WTC11 (cell line): ENCODE measurements around the gene HEYL.
"Not testable (repeated sequence)": the region's sequence is repeated elsewhere in the genome, so short reads cannot be mapped to it uniquely, and the experiment has no call there.

ENCODE experiments used
- ATF6 ChIP-seq: sonication (generic); formaldehyde crosslinking; IDR thresholded peaks from 2 replicates; pipeline ENCODE4 v1.8.1; 2023; ENCODE audit warnings: mild to moderate bottlenecking, missing genetic modification reagents
- CREB1 ChIP-seq: sonication (generic); formaldehyde crosslinking; IDR thresholded peaks from 2 replicates; pipeline ENCODE4 v1.8.0; 2023; ENCODE audit warnings: mild to moderate bottlenecking, missing genetic modification reagents
- CTCF ChIP-seq: fragments of 200-600 bp; IDR thresholded peaks from 2 replicates; pipeline ENCODE4 v1.8.0; 2022; ENCODE audit warnings: antibody characterized with exemption
- ESRRA ChIP-seq: sonication (generic); formaldehyde crosslinking; IDR thresholded peaks from 2 replicates; pipeline ENCODE4 v1.8.1; 2022; ENCODE audit warnings: mild to moderate bottlenecking, missing genetic modification reagents, borderline replicate concordance
- ETV6 ChIP-seq: sonication (generic); formaldehyde crosslinking; IDR thresholded peaks from 2 replicates; pipeline ENCODE4 v1.8.1; 2022; ENCODE audit warnings: mild to moderate bottlenecking, missing genetic modification reagents
- FOXP1 ChIP-seq: sonication (generic); formaldehyde crosslinking; IDR thresholded peaks from 2 replicates; pipeline ENCODE4 v1.8.0; 2022; ENCODE audit warnings: missing genetic modification reagents, mild to moderate bottlenecking, moderate library complexity, borderline replicate concordance
- JUN ChIP-seq: sonication (generic); formaldehyde crosslinking; IDR thresholded peaks from 2 replicates; pipeline ENCODE4 v1.8.0; 2023; ENCODE audit warnings: mild to moderate bottlenecking, missing genetic modification reagents
- MAX ChIP-seq: sonication (generic); formaldehyde crosslinking; IDR thresholded peaks from 2 replicates; pipeline ENCODE4 v1.8.0; 2022; ENCODE audit warnings: mild to moderate bottlenecking, missing genetic modification reagents
- NR1H2 ChIP-seq: sonication (generic); formaldehyde crosslinking; IDR thresholded peaks from 2 replicates; pipeline ENCODE4 v1.9.0; 2021; ENCODE audit warnings: mild to moderate bottlenecking, moderate library complexity, missing genetic modification reagents
- SP1 ChIP-seq: sonication (generic); formaldehyde crosslinking; conservative IDR thresholded peaks from 2 replicates; pipeline ENCODE4 v1.8.1; 2022; ENCODE audit warnings: missing genetic modification reagents
- USF2 ChIP-seq: sonication (generic); formaldehyde crosslinking; IDR thresholded peaks from 2 replicates; pipeline ENCODE4 v1.8.1; 2023; ENCODE audit warnings: mild to moderate bottlenecking, missing genetic modification reagents, moderate library complexity
- ZBTB21 ChIP-seq: sonication (generic); formaldehyde crosslinking; IDR thresholded peaks from 2 replicates; pipeline ENCODE4 v1.8.1; 2023; ENCODE audit warnings: mild to moderate bottlenecking, missing genetic modification reagents, borderline replicate concordance
- TF ChIP-seq, protein P1 (sequence below): sonication (generic); formaldehyde crosslinking; IDR thresholded peaks from 2 replicates; pipeline ENCODE4 v1.8.1; 2023; ENCODE audit warnings: mild to moderate bottlenecking, moderate library complexity, missing genetic modification reagents

GRCh38 chr1:39601667-39602255, 37.7 kb downstream of the HEYL start:
- TF ChIP-seq, protein P1, sequence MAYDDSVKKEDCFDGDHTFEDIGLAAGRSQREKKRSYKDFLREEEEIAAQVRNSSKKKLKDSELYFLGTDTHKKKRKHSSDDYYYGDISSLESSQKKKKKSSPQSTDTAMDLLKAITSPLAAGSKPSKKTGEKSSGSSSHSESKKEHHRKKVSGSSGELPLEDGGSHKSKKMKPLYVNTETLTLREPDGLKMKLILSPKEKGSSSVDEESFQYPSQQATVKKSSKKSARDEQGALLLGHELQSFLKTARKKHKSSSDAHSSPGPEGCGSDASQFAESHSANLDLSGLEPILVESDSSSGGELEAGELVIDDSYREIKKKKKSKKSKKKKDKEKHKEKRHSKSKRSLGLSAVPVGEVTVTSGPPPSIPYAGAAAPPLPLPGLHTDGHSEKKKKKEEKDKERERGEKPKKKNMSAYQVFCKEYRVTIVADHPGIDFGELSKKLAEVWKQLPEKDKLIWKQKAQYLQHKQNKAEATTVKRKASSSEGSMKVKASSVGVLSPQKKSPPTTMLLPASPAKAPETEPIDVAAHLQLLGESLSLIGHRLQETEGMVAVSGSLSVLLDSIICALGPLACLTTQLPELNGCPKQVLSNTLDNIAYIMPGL (CRISPR knock-in tag), result not testable (repeated sequence)
- not testable (repeated sequence) for TF ChIP-seq MAX; CTCF; ETV6; CREB1 (CRISPR knock-in tag); USF2; FOXP1; ATF6; ZBTB21 (CRISPR knock-in tag); NR1H2 (CRISPR knock-in tag); ESRRA (CRISPR knock-in tag); JUN (CRISPR knock-in tag); SP1 (CRISPR knock-in tag)
